BLaER1 (cell line): ENCODE data around the gene ZNF701.
A peak's percentile ranks its signal among the peaks of the same experiment; 100 is the strongest.
"Not testable (repeated sequence)": the region's sequence is repeated elsewhere in the genome, so short reads cannot be mapped to it uniquely, and the experiment has no call there.

ENCODE experiments used
- H3K27ac ChIP-seq: shearing (Covaris generic); formaldehyde crosslinking; 2 replicates; pipeline ENCODE4 v1.8.1; 2022
- H3K27me3 ChIP-seq: shearing (Covaris generic); formaldehyde crosslinking; 2 replicates; pipeline ENCODE4 v1.8.1; 2022
- H3K36me3 ChIP-seq: shearing (Covaris generic); formaldehyde crosslinking; 2 replicates; pipeline ENCODE4 v1.8.1; 2022
- H3K4me1 ChIP-seq: shearing (Covaris generic); formaldehyde crosslinking; 2 replicates; pipeline ENCODE4 v1.8.1; 2022
- H3K4me2 ChIP-seq: shearing (Covaris generic); formaldehyde crosslinking; 2 replicates; pipeline ENCODE4 v1.8.1; 2022
- H3K4me3 ChIP-seq: shearing (Covaris generic); formaldehyde crosslinking; 2 replicates; pipeline ENCODE4 v1.8.1; 2022
- H3K9ac ChIP-seq: shearing (Covaris generic); formaldehyde crosslinking; 2 replicates; pipeline ENCODE4 v1.8.1; 2022
- H3K9me3 ChIP-seq: shearing (Covaris generic); formaldehyde crosslinking; 2 replicates; pipeline ENCODE4 v1.8.1; 2022
- H4K20me1 ChIP-seq: shearing (Covaris generic); formaldehyde crosslinking; 2 replicates; pipeline ENCODE4 v1.8.1; 2022
- Cebpa-rat ChIP-seq: shearing (Covaris generic); IDR thresholded peaks from 2 replicates; pipeline ENCODE4 v1.8.1; 2022

ZNF701 gene

GRCh38 chr19:52536448-52536800, 33.7 kb upstream of the ZNF701 start:
- TF ChIP-seq Cebpa-rat, result no peak
- H3K4me1 ChIP-seq, result peaks cover 23% of the 10 kb centered on the region
- H3K36me3 ChIP-seq, result peaks cover 51% of the 10 kb centered on the region
- H3K9me3 ChIP-seq, result peaks cover 30% of the 10 kb centered on the region
- no peaks in the 10 kb centered on the region for H3K27me3 ChIP-seq
- peaks cover 30% of the 10 kb centered on the region for H4K20me1 ChIP-seq
- peak overlapping the region; percentile 87 for H3K9ac ChIP-seq
- H3K27ac ChIP-seq, result peak overlapping the region; percentile 85
- peak overlapping the region; percentile 98 for H3K4me2 ChIP-seq
- peak overlapping the region; percentile 81 for H3K4me3 ChIP-seq

- peaks cover 30% of the 10 kb centered on the region for H4K20me1 ChIP-seq
- H3K36me3 ChIP-seq, result peaks cover 55% of the 10 kb centered on the region
- H3K27ac ChIP-seq, H3K4me3 ChIP-seq, H3K9ac ChIP-seq, H3K4me2 ChIP-seq, H3K27me3 ChIP-seq: not testable (repeated sequence)
- H3K4me1 ChIP-seq, result peaks cover 38% of the 10 kb centered on the region
- H3K9me3 ChIP-seq, result peaks cover 30% of the 10 kb centered on the region
Measured at GRCh38 chr19:52538815-52539214, 31.3 kb upstream of the ZNF701 start.

- Histone ChIP-seq H3K9me3 (peaks cover 50% of the 10 kb centered on the region), H3K4me1 (peaks cover 27% of the 10 kb centered on the region), H3K36me3 (peaks cover 75% of the 10 kb centered on the region), H4K20me1 (peaks cover 20% of the 10 kb centered on the region)
- not testable (repeated sequence) for H3K27me3 ChIP-seq, H3K27ac ChIP-seq, H3K4me3 ChIP-seq, H3K4me2 ChIP-seq, H3K9ac ChIP-seq
Measured at GRCh38 chr19:52541176-52541575, 28.9 kb upstream of the ZNF701 start.

- Histone ChIP-seq H3K4me1 (peaks cover 25% of the 10 kb centered on the region), H3K9me3 (peaks cover 54% of the 10 kb centered on the region)
Measured at GRCh38 chr19:52541608-52542007, 28.5 kb upstream of the ZNF701 start.

GRCh38 chr19:52542541-52542940, 27.5 kb upstream of the ZNF701 start:
- H4K20me1 ChIP-seq, result peaks cover 10% of the 10 kb centered on the region
- not testable (repeated sequence) for H3K4me3 ChIP-seq, H3K27ac ChIP-seq, H3K27me3 ChIP-seq
- H3K4me1 ChIP-seq, result peaks cover 16% of the 10 kb centered on the region
- 0 out of 2 replicates have a peak overlapping the region, but pooled peaks have one; percentile 5 for H3K9ac ChIP-seq
- peaks cover 88% of the 10 kb centered on the region for H3K36me3 ChIP-seq
- peaks cover 63% of the 10 kb centered on the region for H3K9me3 ChIP-seq
- H3K4me2 ChIP-seq, result peak overlapping the region; percentile 48

More at GRCh38 chr19:52541608-52542007, 28.5 kb upstream of the ZNF701 start:
- no peak overlapping the region for H3K4me3 ChIP-seq
- H3K27ac ChIP-seq, result no peak overlapping the region
- no peak overlapping the region for H3K4me2 ChIP-seq
- no peak overlapping the region for H3K9ac ChIP-seq
- H3K36me3 ChIP-seq, result peaks cover 79% of the 10 kb centered on the region
- no peaks in the 10 kb centered on the region for H3K27me3 ChIP-seq
- no peak for TF ChIP-seq Cebpa-rat
- peaks cover 15% of the 10 kb centered on the region for H4K20me1 ChIP-seq

- H3K27ac ChIP-seq, result no peak overlapping the region
- peaks cover 90% of the 10 kb centered on the region for H3K36me3 ChIP-seq
- peaks cover 16% of the 10 kb centered on the region for H3K4me1 ChIP-seq
- no peak for TF ChIP-seq Cebpa-rat
- H3K9ac ChIP-seq, result 0 out of 2 replicates have a peak overlapping the region, but pooled peaks have one; percentile 5
- H3K4me2 ChIP-seq, result peak overlapping the region; percentile 48
- H4K20me1 ChIP-seq, result peaks cover 10% of the 10 kb centered on the region
- no peak overlapping the region for H3K4me3 ChIP-seq
- no peaks in the 10 kb centered on the region for H3K27me3 ChIP-seq
- peaks cover 64% of the 10 kb centered on the region for H3K9me3 ChIP-seq
Measured at GRCh38 chr19:52542984-52543664, 27.0 kb upstream of the ZNF701 start.

- H3K4me2 ChIP-seq, result no peak overlapping the region
- peaks cover 100% of the 10 kb centered on the region for H3K36me3 ChIP-seq
- no peaks in the 10 kb centered on the region for H4K20me1 ChIP-seq
- TF ChIP-seq Cebpa-rat, result no peak
- no peak overlapping the region for H3K27ac ChIP-seq
- peaks cover 100% of the 10 kb centered on the region for H3K9me3 ChIP-seq
- no peak overlapping the region for H3K9ac ChIP-seq
- H3K4me1 ChIP-seq, result no peaks in the 10 kb centered on the region
- no peaks in the 10 kb centered on the region for H3K27me3 ChIP-seq
- H3K4me3 ChIP-seq, result peak overlapping the region; percentile 9; the same call in 1 of the 2 replicates
Measured at GRCh38 chr19:52554216-52554971, 15.7 kb upstream of the ZNF701 start.

- H3K36me3 ChIP-seq, result peaks cover 98% of the 10 kb centered on the region
- H3K9ac ChIP-seq, result no peak overlapping the region
- peaks cover 98% of the 10 kb centered on the region for H3K9me3 ChIP-seq
- no peak overlapping the region for H3K4me3 ChIP-seq
- TF ChIP-seq Cebpa-rat, result no peak
- no peaks in the 10 kb centered on the region for H3K27me3 ChIP-seq
- no peaks in the 10 kb centered on the region for H3K4me1 ChIP-seq
- H4K20me1 ChIP-seq, result no peaks in the 10 kb centered on the region
- H3K27ac ChIP-seq, result no peak overlapping the region
- no peak overlapping the region for H3K4me2 ChIP-seq
Measured at GRCh38 chr19:52557231-52557995, 12.7 kb upstream of the ZNF701 start.

GRCh38 chr19:52558732-52559445, 11.2 kb upstream of the ZNF701 start:
- not testable (repeated sequence) for H3K4me1 ChIP-seq, H3K4me3 ChIP-seq, H3K27ac ChIP-seq, H3K27me3 ChIP-seq, H4K20me1 ChIP-seq, H3K4me2 ChIP-seq, H3K9ac ChIP-seq
- peaks cover 98% of the 10 kb centered on the region for H3K36me3 ChIP-seq
- H3K9me3 ChIP-seq, result peaks cover 98% of the 10 kb centered on the region

- H3K4me3 ChIP-seq, H4K20me1 ChIP-seq, H3K4me2 ChIP-seq, H3K27ac ChIP-seq, H3K27me3 ChIP-seq, H3K9ac ChIP-seq, H3K4me1 ChIP-seq: not testable (repeated sequence)
- Histone ChIP-seq H3K36me3 (peaks cover 83% of the 10 kb centered on the region), H3K9me3 (peaks cover 83% of the 10 kb centered on the region)
Measured at GRCh38 chr19:52561611-52562010, 8.5 kb upstream of the ZNF701 start.
